ENCODE results near the gene PTOV1. TPM values are rescaled to one million over a fixed set of nuclear protein-coding genes. Genes with fewer than 3 reads are reported as not detected.

PTOV1 gene
- total and polyA plus RNA-seq, 4 donors, result 50.0 to 142 (median 118) TPM

DNA sequence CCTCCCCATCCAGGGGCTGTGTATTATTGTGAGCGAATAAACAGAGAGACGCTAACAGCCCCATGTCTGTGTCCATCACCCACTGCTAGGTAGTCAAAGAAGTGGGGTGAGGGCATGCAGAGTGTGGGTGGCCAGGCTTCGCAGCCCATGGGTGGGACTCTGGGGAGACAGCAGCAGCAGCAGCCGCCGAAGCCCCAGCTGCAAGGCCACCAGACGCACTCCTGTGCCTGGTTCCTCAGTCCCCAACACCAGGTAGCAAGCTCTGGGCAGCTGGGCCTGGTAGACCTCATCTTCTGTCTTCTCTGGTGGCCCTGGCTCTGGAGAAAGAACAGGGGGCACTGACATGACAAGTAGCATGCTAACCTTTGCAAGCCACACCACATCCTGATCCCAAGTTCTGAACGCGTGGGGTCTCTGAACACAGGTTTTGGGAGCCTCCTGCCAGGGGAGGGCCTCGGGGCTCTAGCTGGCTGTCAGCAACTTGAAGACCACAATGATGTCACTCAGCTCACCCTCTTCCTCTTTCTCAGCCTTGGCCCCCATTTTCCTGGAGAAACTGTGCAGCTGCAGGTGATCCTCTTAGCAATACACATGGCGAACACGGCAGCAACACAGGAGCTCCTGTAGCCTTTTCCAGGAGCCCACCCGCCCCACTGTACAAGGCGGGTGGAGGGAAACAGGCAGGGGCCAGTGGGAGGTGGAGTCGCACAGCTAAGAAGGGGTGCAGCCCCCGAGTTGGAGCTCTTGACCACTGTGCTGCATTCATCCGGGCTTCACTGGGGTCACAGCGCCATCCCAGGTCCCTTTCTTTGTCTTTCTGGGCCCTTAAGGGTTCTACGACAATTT, 43.7 kb upstream of the PTOV1 start:
- Histone ChIP-seq H3K27me3 (ENCODE audit: control insufficient read depth in 1 of 2, insufficient read depth in 2 of 2, low read length in 1 of 2) (no peaks in the 10 kb centered on the region), H3K27ac (ENCODE audit: low read depth in 1 of 2, low read length in 2 of 2) (no peak overlapping the region), H3K36me3 (ENCODE audit: control insufficient read depth in 1 of 2, insufficient read depth in 2 of 2, low read length in 1 of 2) (peaks cover 0 to 2% of the 10 kb centered on the region in 2 donors), H3K4me1 (ENCODE audit: control insufficient read depth in 1 of 2, insufficient read depth in 2 of 2, low read length in 2 of 2) (no peaks in the 10 kb centered on the region), H3K4me3 (ENCODE audit: low read length in 2 of 2) (no peak overlapping the region), H3K9me3 (ENCODE audit: control insufficient read depth, low read length) (no peaks in the 10 kb centered on the region)
- no peak for ATAC-seq (ENCODE audit: low FRiP score)
- intact Hi-C loops (cut with DNase I), result loop anchor here (5.0 kb wide), 1 partner anchor 40 kb away; the partner anchor contains the start of gene AP2A1 (in 2 of the 2)
- 86 to 87% methylated on average over 18 of the region's 18 CpGs for WGBS, 2 donors
- DNase-seq, result no peak

DNA sequence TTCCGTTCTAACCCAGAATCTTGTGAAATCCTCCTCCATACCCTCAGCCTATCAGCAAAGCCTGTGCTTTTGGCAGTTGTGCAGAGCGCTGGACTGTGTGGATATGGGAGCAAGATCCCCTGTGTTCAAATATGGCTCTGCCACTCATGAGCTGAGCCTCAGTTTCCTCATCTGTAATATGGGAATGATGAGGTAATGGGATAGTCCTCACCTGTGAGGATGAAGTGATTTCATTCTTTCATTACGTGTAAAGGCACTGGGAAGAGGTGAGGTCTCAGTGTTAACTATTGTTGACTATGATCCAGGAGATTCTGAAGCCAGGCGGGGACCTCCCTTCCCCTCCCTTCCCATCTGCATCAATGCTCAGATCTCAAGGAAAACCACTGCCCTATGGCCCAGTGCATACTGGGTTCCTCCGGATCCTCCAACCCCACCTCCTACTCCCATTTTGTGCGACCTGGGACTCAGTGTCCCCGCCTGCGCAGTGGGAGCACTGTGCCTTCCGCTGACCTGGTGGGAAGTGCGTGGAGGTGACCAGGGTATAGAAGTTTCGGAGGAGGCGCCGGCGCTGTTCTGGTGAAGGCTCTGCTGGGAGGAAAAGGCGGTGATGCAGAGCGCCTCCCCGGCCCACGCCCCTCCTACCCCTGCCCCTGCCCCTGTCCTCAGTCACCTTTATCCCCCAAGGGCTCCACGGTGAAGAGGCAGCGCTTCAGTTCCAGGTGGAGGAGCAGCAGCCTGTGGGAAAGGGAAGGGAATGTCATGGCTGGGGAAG, 42.9 kb upstream of the PTOV1 start:
- no peak for DNase-seq
- WGBS, 2 donors, result 86% methylated on average over 19 to 20 of the region's 20 CpGs
- ATAC-seq (ENCODE audit: low FRiP score), result no peak
- no peaks in the 10 kb centered on the region for H3K9me3 ChIP-seq (ENCODE audit: control insufficient read depth, low read length)
- H3K27ac ChIP-seq (ENCODE audit: low read depth in 1 of 2, low read length in 2 of 2), result peak overlapping the region in 1 of 2 donors; percentile 2
- H3K36me3 ChIP-seq (ENCODE audit: control insufficient read depth in 1 of 2, insufficient read depth in 2 of 2, low read length in 1 of 2), result peaks cover 0 to 2% of the 10 kb centered on the region in 2 donors
- no peak overlapping the region for H3K4me3 ChIP-seq (ENCODE audit: low read length in 2 of 2)
- no peaks in the 10 kb centered on the region for H3K4me1 ChIP-seq (ENCODE audit: control insufficient read depth in 1 of 2, insufficient read depth in 2 of 2, low read length in 2 of 2)
- intact Hi-C loops (cut with DNase I), result loop anchor here (5.0 kb wide), 1 partner anchor 41 kb away; the partner anchor contains the start of gene AP2A1 (in 2 of the 2)
- no peaks in the 10 kb centered on the region for H3K27me3 ChIP-seq (ENCODE audit: control insufficient read depth in 1 of 2, insufficient read depth in 2 of 2, low read length in 1 of 2)

DNA sequence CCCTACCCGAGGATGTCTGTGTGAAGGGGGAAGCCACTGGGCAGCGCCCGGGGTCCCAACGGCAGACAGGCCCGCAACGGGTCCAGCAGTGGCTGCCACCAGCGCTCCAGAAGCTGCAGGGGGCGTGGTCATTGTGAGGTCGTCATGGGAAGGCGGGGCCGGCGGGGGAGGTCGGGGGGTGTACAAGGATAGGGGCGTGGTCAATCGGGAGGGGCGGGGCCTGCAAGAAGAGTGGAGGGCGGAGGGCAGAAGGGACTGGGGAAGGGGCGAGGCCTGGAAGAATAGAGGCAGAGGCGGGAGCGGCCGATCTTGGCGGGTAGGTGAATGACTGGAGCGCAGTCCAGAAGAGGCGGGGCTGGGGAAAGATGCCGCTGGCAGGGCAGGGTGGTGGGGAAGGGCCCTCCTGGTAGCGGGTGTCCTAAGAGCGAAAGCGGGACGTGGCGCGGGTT, 42.2 kb upstream of the PTOV1 start:
- intact Hi-C loops (cut with DNase I), result loop anchor here (5.0 kb wide), 1 partner anchor 41 kb away; the partner anchor contains the start of gene AP2A1 (in 2 of the 2)
- Histone ChIP-seq H3K4me3 (ENCODE audit: low read length in 2 of 2) (peak overlapping the region; percentile 32 to 41), H3K27me3 (ENCODE audit: control insufficient read depth in 1 of 2, insufficient read depth in 2 of 2, low read length in 1 of 2) (no peaks in the 10 kb centered on the region), H3K27ac (ENCODE audit: low read depth in 1 of 2, low read length in 2 of 2) (peak overlapping the region in 1 of 2 donors; percentile 37), H3K4me1 (ENCODE audit: control insufficient read depth in 1 of 2, insufficient read depth in 2 of 2, low read length in 2 of 2) (no peaks in the 10 kb centered on the region), H3K9me3 (ENCODE audit: control insufficient read depth, low read length) (no peaks in the 10 kb centered on the region), H3K36me3 (ENCODE audit: control insufficient read depth in 1 of 2, insufficient read depth in 2 of 2, low read length in 1 of 2) (peaks cover 0 to 2% of the 10 kb centered on the region in 2 donors)
- DNase-seq (peak; percentile 96 to 99), ATAC-seq (ENCODE audit: low FRiP score) (peak; percentile 85)
- WGBS, 2 donors, result 2% methylated on average over 31 of the region's 31 CpGs

DNA sequence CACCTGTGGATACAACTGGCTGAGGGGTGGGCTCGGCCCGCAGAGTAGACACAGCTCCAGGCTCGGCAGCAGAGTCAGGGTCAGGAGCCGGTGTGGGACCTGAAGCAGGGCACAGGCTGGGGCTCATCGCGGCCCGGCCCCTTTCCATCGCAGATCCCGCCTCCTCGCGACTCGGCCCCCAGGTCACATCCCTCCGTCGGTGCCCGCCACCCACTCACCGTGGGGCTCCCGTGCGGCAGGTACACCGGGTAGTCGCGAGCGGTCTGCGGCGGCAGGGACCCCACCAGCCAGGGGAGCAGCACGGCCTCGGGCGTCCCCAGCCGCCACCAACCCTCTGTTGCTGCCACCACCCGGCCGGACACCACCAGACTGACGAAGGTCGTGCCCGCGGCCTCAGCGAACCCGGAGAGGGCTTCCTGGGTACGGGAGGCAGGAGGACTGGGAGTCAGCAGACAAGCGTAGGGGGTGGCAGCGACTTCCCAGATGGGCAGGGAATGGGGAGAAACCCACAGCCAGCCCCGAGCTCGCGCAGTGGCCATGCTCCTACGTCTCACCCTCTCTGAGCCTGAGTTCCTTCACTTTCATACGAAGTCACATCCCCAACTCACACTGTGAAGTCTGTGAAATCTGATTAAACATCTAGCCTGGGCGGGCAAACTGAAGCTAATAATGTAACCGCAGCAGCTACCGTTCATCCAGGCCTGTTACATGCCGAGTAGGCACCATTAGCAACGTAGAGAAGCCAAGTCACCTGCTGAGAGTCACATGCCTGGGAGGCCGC, 41.6 kb upstream of the PTOV1 start:
- ATAC-seq (ENCODE audit: low FRiP score), result peak; percentile 52

DNA sequence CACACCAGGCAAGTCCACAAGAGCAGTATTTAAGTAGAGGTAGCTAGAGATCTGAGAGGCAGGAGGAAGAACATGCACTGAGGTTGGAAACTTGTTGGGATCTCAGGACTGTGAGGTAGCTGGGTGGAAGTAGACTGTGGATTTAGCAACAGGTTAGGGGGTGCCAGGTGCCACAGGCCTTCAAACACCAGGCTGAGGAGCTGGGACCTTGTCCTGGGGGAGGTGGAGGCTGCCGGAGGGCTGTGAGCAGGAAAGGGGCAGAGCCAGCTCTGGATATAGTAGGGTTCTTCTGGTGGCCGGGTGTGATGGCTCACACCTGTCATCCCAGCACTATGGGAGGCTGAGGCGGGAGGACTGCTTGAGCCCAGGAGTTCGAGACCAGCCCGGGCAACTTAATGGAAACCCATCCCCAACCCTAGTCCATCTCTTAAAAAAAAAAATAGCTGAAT, 41.0 kb upstream of the PTOV1 start:
- DNase-seq, result no peak
- ATAC-seq (ENCODE audit: low FRiP score), result no peak
- Histone ChIP-seq H3K27ac (ENCODE audit: low read depth in 1 of 2, low read length in 2 of 2) (peak overlapping the region in 1 of 2 donors; percentile 37), H3K4me3 (ENCODE audit: low read length in 2 of 2) (no peak overlapping the region), H3K9me3 (ENCODE audit: control insufficient read depth, low read length) (no peaks in the 10 kb centered on the region), H3K4me1 (ENCODE audit: control insufficient read depth in 1 of 2, insufficient read depth in 2 of 2, low read length in 2 of 2) (no peaks in the 10 kb centered on the region), H3K27me3 (ENCODE audit: control insufficient read depth in 1 of 2, insufficient read depth in 2 of 2, low read length in 1 of 2) (no peaks in the 10 kb centered on the region), H3K36me3 (ENCODE audit: control insufficient read depth in 1 of 2, insufficient read depth in 2 of 2, low read length in 1 of 2) (peaks cover 0 to 2% of the 10 kb centered on the region in 2 donors)
- intact Hi-C loops (cut with DNase I), result loop anchor here (5.0 kb wide), 2 partner anchors 43 to 57 kb away; partner anchors contain the start of genes AP2A1 (in 2 of the 2) and PNKP (in 1 of the 2)
- WGBS, 2 donors, result 95 to 97% methylated on average over 5 of the region's 5 CpGs

More for the DNA sequence above, 41.6 kb upstream of the PTOV1 start:
- peak overlapping the region in 1 of 2 donors; percentile 37 for H3K27ac ChIP-seq (ENCODE audit: low read depth in 1 of 2, low read length in 2 of 2)
- 7% methylated on average over 42 to 50 of the region's 50 CpGs for WGBS, 2 donors
- no peaks in the 10 kb centered on the region for H3K9me3 ChIP-seq (ENCODE audit: control insufficient read depth, low read length)
- H3K27me3 ChIP-seq (ENCODE audit: control insufficient read depth in 1 of 2, insufficient read depth in 2 of 2, low read length in 1 of 2), result no peaks in the 10 kb centered on the region
- H3K4me3 ChIP-seq (ENCODE audit: low read length in 2 of 2), result peak overlapping the region; percentile 32 to 41
- no peaks in the 10 kb centered on the region for H3K4me1 ChIP-seq (ENCODE audit: control insufficient read depth in 1 of 2, insufficient read depth in 2 of 2, low read length in 2 of 2)
- H3K36me3 ChIP-seq (ENCODE audit: control insufficient read depth in 1 of 2, insufficient read depth in 2 of 2, low read length in 1 of 2), result peaks cover 0 to 2% of the 10 kb centered on the region in 2 donors
- intact Hi-C loops (cut with DNase I), result loop anchor here (5.0 kb wide), 1 partner anchor 42 kb away; the partner anchor contains the start of gene AP2A1 (in 2 of the 2)
- peak; percentile 82 to 89 for DNase-seq

DNA sequence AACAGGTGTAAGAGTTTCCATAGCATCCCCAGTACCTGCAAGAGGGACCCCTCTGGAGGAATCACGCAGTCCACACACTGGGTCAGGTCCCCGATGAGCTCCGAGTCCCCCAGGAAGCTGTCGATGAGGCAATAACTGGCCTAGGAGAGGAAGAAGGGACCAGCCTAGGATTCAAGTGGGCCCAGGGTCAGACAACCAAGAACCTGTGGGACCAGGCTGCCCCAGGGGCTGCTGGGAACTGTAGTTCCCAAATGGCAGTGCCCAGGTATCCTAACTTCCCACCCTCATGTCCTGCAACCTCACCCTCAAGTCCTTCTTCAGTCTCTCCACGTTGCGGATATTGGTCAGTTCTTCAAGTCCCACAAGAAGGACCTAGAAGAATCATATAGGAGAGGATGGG, 39.6 kb upstream of the PTOV1 start:
- H3K4me1 ChIP-seq (ENCODE audit: control insufficient read depth in 1 of 2, insufficient read depth in 2 of 2, low read length in 2 of 2), result no peaks in the 10 kb centered on the region
- no peaks in the 10 kb centered on the region for H3K27me3 ChIP-seq (ENCODE audit: control insufficient read depth in 1 of 2, insufficient read depth in 2 of 2, low read length in 1 of 2)
- no peak overlapping the region for H3K27ac ChIP-seq (ENCODE audit: low read depth in 1 of 2, low read length in 2 of 2)
- ATAC-seq (ENCODE audit: low FRiP score) (no peak), DNase-seq (no peak)
- 93 to 94% methylated on average over 6 of the region's 6 CpGs for WGBS, 2 donors
- peaks cover 0 to 2% of the 10 kb centered on the region in 2 donors for H3K36me3 ChIP-seq (ENCODE audit: control insufficient read depth in 1 of 2, insufficient read depth in 2 of 2, low read length in 1 of 2)
- intact Hi-C loops (cut with DNase I), result loop anchor here in 1 of 2 donors (5.0 kb wide), 1 partner anchor 56 kb away; the partner anchor contains the start of gene PNKP
- no peak overlapping the region for H3K4me3 ChIP-seq (ENCODE audit: low read length in 2 of 2)
- no peaks in the 10 kb centered on the region for H3K9me3 ChIP-seq (ENCODE audit: control insufficient read depth, low read length)

DNA sequence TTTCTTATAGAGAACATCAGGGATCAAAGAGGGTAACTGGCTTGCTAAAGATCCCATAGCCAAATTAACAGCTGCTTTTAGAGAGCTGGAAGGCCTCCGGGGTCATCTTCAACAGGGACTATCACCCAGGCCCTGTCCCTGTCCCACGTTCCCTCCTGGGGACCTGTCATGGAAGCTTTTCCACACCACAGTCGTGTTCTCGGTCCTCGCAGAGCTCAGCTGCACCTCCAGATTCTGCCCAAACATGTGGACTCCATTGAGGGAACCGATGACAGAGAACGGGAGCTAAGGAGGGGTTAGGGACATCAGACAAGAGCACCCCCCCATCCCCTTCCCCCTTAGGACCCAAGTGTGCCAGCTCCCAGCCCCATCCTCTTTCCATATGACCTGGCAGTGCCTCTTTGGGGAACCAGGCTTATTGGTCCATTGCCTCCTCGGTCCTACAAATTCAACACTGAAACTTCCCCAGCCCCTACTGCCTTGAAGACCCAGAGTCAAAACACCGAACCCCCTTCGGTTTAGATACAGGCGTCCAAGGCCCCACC, 38.4 kb upstream of the PTOV1 start:
- ATAC-seq (ENCODE audit: low FRiP score) (no peak), DNase-seq (no peak)
- H3K4me1 ChIP-seq (ENCODE audit: control insufficient read depth in 1 of 2, insufficient read depth in 2 of 2, low read length in 2 of 2), result no peaks in the 10 kb centered on the region
- H3K27ac ChIP-seq (ENCODE audit: low read depth in 1 of 2, low read length in 2 of 2), result peak overlapping the region in 1 of 2 donors; percentile 69
- 43 to 45% methylated on average over 11 of the region's 11 CpGs for WGBS, 2 donors
- H3K9me3 ChIP-seq (ENCODE audit: control insufficient read depth, low read length), result no peaks in the 10 kb centered on the region
- peak overlapping the region; percentile 47 to 84 for H3K4me3 ChIP-seq (ENCODE audit: low read length in 2 of 2)
- H3K27me3 ChIP-seq (ENCODE audit: control insufficient read depth in 1 of 2, insufficient read depth in 2 of 2, low read length in 1 of 2), result no peaks in the 10 kb centered on the region
- intact Hi-C loops (cut with DNase I), result loop anchor here in 1 of 2 donors (5.0 kb wide), 1 partner anchor 55 kb away; the partner anchor contains the start of gene PNKP
- H3K36me3 ChIP-seq (ENCODE audit: control insufficient read depth in 1 of 2, insufficient read depth in 2 of 2, low read length in 1 of 2), result no peaks in the 10 kb centered on the region
